Neural cell (in vitro differentiated cells): ENCODE measurements around the gene CST8. TPM values are rescaled to one million over a fixed set of nuclear protein-coding genes. Genes with fewer than 3 reads are reported as not detected.

Source experiments
- H2AFZ ChIP-seq: fragments of 200-600, 300-800 bp; sonication (generic), shearing (Covaris generic); 2 replicates; pipeline ENCODE4 v1.6.0; 2014; ENCODE audit warnings: low read depth, mild to moderate bottlenecking, antibody characterized with exemption, low read length, moderate library complexity
- H3F3A ChIP-seq: fragments of 200-600 bp; shearing (Covaris generic); 2 replicates; pipeline ENCODE4 v1.6.1; 2016; ENCODE audit warnings: mild to moderate bottlenecking, moderate library complexity, mixed read lengths, antibody characterized with exemption, low read length; ENCODE audit not compliant: insufficient read depth, poor library complexity, severe bottlenecking
- H3K27ac ChIP-seq: fragments of 200-600, 300-800 bp; sonication (generic), shearing (Covaris generic); 2 replicates; pipeline ENCODE4 v1.5.1; 2014; ENCODE audit warnings: mild to moderate bottlenecking, low read length, moderate library complexity
- H3K27me3 ChIP-seq: fragments of 300-800, 200-600 bp; sonication (generic), shearing (Covaris generic); 2 replicates; pipeline ENCODE4 v1.6.0; 2014; ENCODE audit warnings: mild to moderate bottlenecking, low read depth, low read length, moderate library complexity; ENCODE audit not compliant: insufficient read depth
- H3K36me3 ChIP-seq: fragments of 300-800, 200-600 bp; sonication (generic), shearing (Covaris generic); 2 replicates; pipeline ENCODE4 v1.5.1; 2014; ENCODE audit warnings: mild to moderate bottlenecking, antibody characterized with exemption, low read length, moderate library complexity; ENCODE audit not compliant: insufficient read depth
- H3K4me2 ChIP-seq: fragments of 300-800, 200-600 bp; sonication (generic), shearing (Covaris generic); 2 replicates; pipeline ENCODE4 v1.6.0; 2014; ENCODE audit warnings: mild to moderate bottlenecking, low read length
- H3K4me3 ChIP-seq: fragments of 300-800, 200-600 bp; sonication (generic), shearing (Covaris generic); 2 replicates; pipeline ENCODE4 v1.5.1; 2014; ENCODE audit warnings: mild to moderate bottlenecking, low read length, moderate library complexity
- H3K79me2 ChIP-seq: fragments of 200-600 bp; shearing (Covaris generic); replicated peaks from 2 replicates; pipeline ENCODE4 v1.6.0; 2014; ENCODE audit warnings: mild to moderate bottlenecking, low read length, moderate library complexity; ENCODE audit not compliant: insufficient read depth
- H3K9ac ChIP-seq: fragments of 300-800, 200-600 bp; sonication (generic), shearing (Covaris generic); 2 replicates; pipeline ENCODE4 v1.6.1; 2016; ENCODE audit warnings: mild to moderate bottlenecking, low read length, mixed read lengths
- H3K9me2 ChIP-seq: fragments of 200-600 bp; shearing (Covaris generic); 2 replicates; pipeline ENCODE4 v1.6.1; 2016; ENCODE audit warnings: mild to moderate bottlenecking, low read length, mixed read lengths; ENCODE audit not compliant: insufficient read depth
- H3K9me3 ChIP-seq: fragments of 200-600, 300-800 bp; sonication (generic), shearing (Covaris generic); 2 replicates; pipeline ENCODE4 v1.6.1; 2016; ENCODE audit warnings: mild to moderate bottlenecking, mixed run types, low read length, moderate library complexity, mixed read lengths
- H4K20me1 ChIP-seq: fragments of 200-600 bp; shearing (Covaris generic); 2 replicates; pipeline ENCODE4 v1.6.1; 2016; ENCODE audit warnings: mild to moderate bottlenecking, mixed run types; ENCODE audit not compliant: insufficient read depth
- CTCF ChIP-seq: fragments of 450-650 bp; IDR thresholded peaks from 2 replicates; pipeline ENCODE4 v1.5.1; 2014; ENCODE audit warnings: antibody characterized with exemption, mild to moderate bottlenecking, moderate library complexity; ENCODE audit not compliant: poor library complexity, severe bottlenecking
- EP300 ChIP-seq: fragments of 450-650 bp; conservative IDR thresholded peaks from 2 replicates; pipeline ENCODE4 v1.6.1; 2014; ENCODE audit warnings: antibody characterized with exemption, mild to moderate bottlenecking, moderate library complexity; ENCODE audit not compliant: poor library complexity, severe bottlenecking
- EZH2 ChIP-seq: fragments of 200-600, 300-800 bp; shearing (Covaris generic), sonication (generic); IDR thresholded peaks from 2 replicates; pipeline ENCODE4 v1.6.1; 2014; ENCODE audit warnings: antibody characterized with exemption, low read length, borderline replicate concordance, mild to moderate bottlenecking; ENCODE audit not compliant: insufficient read depth, poor library complexity, severe bottlenecking
- MXI1 ChIP-seq: fragments of 450-650 bp; conservative IDR thresholded peaks from 2 replicates; pipeline ENCODE4 v1.6.1; 2014; ENCODE audit warnings: antibody characterized with exemption, mild to moderate bottlenecking; ENCODE audit not compliant: poor library complexity, severe bottlenecking
- POLR2AphosphoS5 ChIP-seq: IDR thresholded peaks from 2 replicates; pipeline ENCODE4 v1.6.1; 2012
- RAD21 ChIP-seq: fragments of 450-650 bp; conservative IDR thresholded peaks from 2 replicates; pipeline ENCODE4 v1.6.1; 2014; ENCODE audit warnings: antibody characterized with exemption, mild to moderate bottlenecking, moderate library complexity
- REST ChIP-seq: IDR thresholded peaks from 2 replicates; pipeline ENCODE4 v1.6.1; 2012; ENCODE audit warnings: borderline replicate concordance
- SMC3 ChIP-seq: fragments of 450-650 bp; conservative IDR thresholded peaks from 2 replicates; pipeline ENCODE4 v1.6.1; 2014; ENCODE audit warnings: antibody characterized with exemption, mild to moderate bottlenecking, moderate library complexity; ENCODE audit not compliant: poor library complexity
- TAF1 ChIP-seq: IDR thresholded peaks from 2 replicates; pipeline ENCODE4 v1.6.1; 2012; ENCODE audit warnings: low read depth
- polyA plus RNA-seq: library from polyadenylated mRNA; depleted of rRNA; stranded (reverse); fragments of >200 nt; gene quantifications from 2 replicates; pipeline ENCODE4 v1.2.3, GENCODE V29; 2014

The CST8 gene
- polyA plus RNA-seq, 1 donor from 2014 or later, result not detected

GRCh38 chr20:23533161-23533560 is 42.2 kb downstream of the CST8 start:
- Histone ChIP-seq H3K9ac (no peak overlapping the region), H3K36me3 (no peaks in the 10 kb centered on the region), H3K9me3 (no peaks in the 10 kb centered on the region), H3K79me2 (no peaks in the 10 kb centered on the region), H4K20me1 (no peaks in the 10 kb centered on the region), H3K9me2 (no peaks in the 10 kb centered on the region), H3K27ac (no peak overlapping the region), H2AFZ (no peak overlapping the region), H3K4me2 (no peak overlapping the region), H3K4me3 (no peak overlapping the region), H3K27me3 (no peaks in the 10 kb centered on the region), H3F3A (no peaks in the 10 kb centered on the region)
- TF ChIP-seq MXI1, result no peak
- no peak for TF ChIP-seq CTCF
- TF ChIP-seq POLR2AphosphoS5, result no peak
- TF ChIP-seq RAD21, result no peak
- no peak for TF ChIP-seq EP300
- TF ChIP-seq EZH2, result no peak
- TF ChIP-seq SMC3, result no peak
- TF ChIP-seq TAF1, result no peak
- no peak for TF ChIP-seq REST

GRCh38 chr20:23534801-23535593 is 44.1 kb downstream of the CST8 start:
- H4K20me1 ChIP-seq, result no peaks in the 10 kb centered on the region
- no peak for TF ChIP-seq POLR2AphosphoS5
- no peak for TF ChIP-seq EP300
- TF ChIP-seq REST, result no peak
- TF ChIP-seq RAD21, result no peak
- no peak for TF ChIP-seq TAF1
- TF ChIP-seq MXI1, result no peak
- TF ChIP-seq CTCF, result no peak
- no peak for TF ChIP-seq SMC3
- no peak for TF ChIP-seq EZH2

More at GRCh38 chr20:23534801-23535593, 44.1 kb downstream of the CST8 start:
- Histone ChIP-seq H3K79me2 (no peaks in the 10 kb centered on the region), H3K9me3 (no peaks in the 10 kb centered on the region), H3K36me3 (no peaks in the 10 kb centered on the region), H3K27me3 (no peaks in the 10 kb centered on the region), H3K9me2 (no peaks in the 10 kb centered on the region), H3K4me2 (no peak overlapping the region), H3K4me3 (no peak overlapping the region), H3F3A (no peaks in the 10 kb centered on the region), H3K9ac (no peak overlapping the region), H2AFZ (no peak overlapping the region), H3K27ac (no peak overlapping the region)
